ENCODE measurements around the gene RAI14. TPM values are rescaled to one million over a fixed set of nuclear protein-coding genes. Genes with fewer than 3 reads are reported as not detected.
A peak's percentile ranks its signal among the peaks of the same experiment; 100 is the strongest.
"Not testable (repeated sequence)": the region's sequence is repeated elsewhere in the genome, so short reads cannot be mapped to it uniquely, and the experiment has no call there.

RAI14 gene
- total RNA-seq, 1 experiment from 2014 or later, result 133 TPM

GRCh38 chr5:34771076-34771475 lies 114.9 kb downstream of the RAI14 start:
- Histone ChIP-seq H2AFZ (no peak overlapping the region), H4K20me1 (ENCODE audit: insufficient read depth) (no peaks in the 10 kb centered on the region), H3K9me2 (ENCODE audit: insufficient read depth) (no peaks in the 10 kb centered on the region), H3K4me2 (no peak overlapping the region), H3K4me1 (replicated peaks; ENCODE audit: insufficient read depth) (peaks cover 18% of the 10 kb centered on the region), H3K27me3 (ENCODE audit: insufficient read depth, low read depth) (no peaks in the 10 kb centered on the region), H3K27ac (no peak overlapping the region), H3K9me3 (ENCODE audit: insufficient read depth, low read depth) (peaks cover 11% of the 10 kb centered on the region), H3K36me3 (ENCODE audit: low read depth) (peaks cover 51% of the 10 kb centered on the region; the same call in 1 of the 2 replicates), H3K79me2 (ENCODE audit: low read depth) (peaks cover 32% of the 10 kb centered on the region), H3F3A (ENCODE audit: insufficient read depth, low read depth) (peaks cover 31% of the 10 kb centered on the region; the same call in 1 of the 2 replicates), H3K4me3 (no peak overlapping the region)
- CTCF ChIA-PET, result no interaction called here
- DNase-seq, result peak in 1 of 2 experiments; percentile 57
- intact Hi-C loops (cut with micrococcal nuclease; ENCODE audit: unreplicated experiment), result no loop called here
- TF ChIP-seq EZH2 (IDR thresholded peaks at IDR 0.05; ENCODE audit: low read depth), result no peak
- TF ChIP-seq, protein P1, sequence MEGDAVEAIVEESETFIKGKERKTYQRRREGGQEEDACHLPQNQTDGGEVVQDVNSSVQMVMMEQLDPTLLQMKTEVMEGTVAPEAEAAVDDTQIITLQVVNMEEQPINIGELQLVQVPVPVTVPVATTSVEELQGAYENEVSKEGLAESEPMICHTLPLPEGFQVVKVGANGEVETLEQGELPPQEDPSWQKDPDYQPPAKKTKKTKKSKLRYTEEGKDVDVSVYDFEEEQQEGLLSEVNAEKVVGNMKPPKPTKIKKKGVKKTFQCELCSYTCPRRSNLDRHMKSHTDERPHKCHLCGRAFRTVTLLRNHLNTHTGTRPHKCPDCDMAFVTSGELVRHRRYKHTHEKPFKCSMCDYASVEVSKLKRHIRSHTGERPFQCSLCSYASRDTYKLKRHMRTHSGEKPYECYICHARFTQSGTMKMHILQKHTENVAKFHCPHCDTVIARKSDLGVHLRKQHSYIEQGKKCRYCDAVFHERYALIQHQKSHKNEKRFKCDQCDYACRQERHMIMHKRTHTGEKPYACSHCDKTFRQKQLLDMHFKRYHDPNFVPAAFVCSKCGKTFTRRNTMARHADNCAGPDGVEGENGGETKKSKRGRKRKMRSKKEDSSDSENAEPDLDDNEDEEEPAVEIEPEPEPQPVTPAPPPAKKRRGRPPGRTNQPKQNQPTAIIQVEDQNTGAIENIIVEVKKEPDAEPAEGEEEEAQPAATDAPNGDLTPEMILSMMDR (conservative IDR thresholded peaks at IDR 0.05), result no peak
- no TSS peak for BruUV-seq (replicated peaks)
- POLR2A ChIA-PET (ENCODE audit: unreplicated experiment), result no interaction called here

DNA sequence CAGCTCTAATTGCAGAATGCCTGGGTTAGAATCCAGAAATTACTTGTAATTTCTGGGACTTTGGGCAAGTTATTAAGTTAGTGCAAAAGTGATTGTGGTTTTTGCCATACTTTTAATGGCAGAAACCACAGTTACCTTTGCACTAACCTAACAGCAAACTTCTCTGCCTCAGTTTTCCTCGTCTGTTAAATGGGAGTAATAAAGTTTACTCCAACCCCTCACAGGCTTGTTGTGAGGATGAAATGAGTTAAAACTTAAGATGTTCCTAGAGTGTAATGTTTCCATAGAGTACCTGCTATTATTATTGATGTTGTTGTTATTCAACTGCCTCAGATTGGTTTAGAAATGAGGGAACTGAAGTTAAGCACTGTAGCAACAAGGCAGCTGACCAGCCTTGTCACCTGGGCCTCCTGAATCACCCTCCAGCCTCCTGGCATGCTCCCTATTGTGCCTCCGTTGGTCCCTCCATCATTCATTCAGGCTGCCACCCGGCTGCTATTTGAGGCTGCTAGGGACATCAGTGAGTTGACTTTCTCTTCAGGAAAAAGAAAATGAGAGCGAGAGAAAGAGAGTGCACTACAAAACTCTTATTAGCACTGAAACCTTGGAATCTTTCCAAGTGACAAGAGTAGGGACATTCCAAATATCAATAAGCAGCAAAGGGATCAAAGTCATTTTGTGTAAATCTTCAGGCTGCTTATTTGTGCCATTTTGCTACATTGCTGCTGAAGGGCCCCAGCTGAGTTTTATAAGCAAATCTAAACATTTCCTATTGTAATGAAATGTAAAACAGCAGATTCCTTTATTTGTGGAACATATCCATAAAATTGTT lies 116.4 kb downstream of the RAI14 start:
- ChIA-PET CTCF (no interaction called here), POLR2A (ENCODE audit: unreplicated experiment) (no interaction called here)

GRCh38 chr5:34774139-34774538 lies 118.0 kb downstream of the RAI14 start:
- Histone ChIP-seq H2AFZ (no peak overlapping the region), H3K4me2 (no peak overlapping the region), H3K9me2 (ENCODE audit: insufficient read depth) (no peaks in the 10 kb centered on the region), H3K9me3 (ENCODE audit: insufficient read depth, low read depth) (peaks cover 11% of the 10 kb centered on the region), H3K36me3 (ENCODE audit: low read depth) (peaks cover 52% of the 10 kb centered on the region; the same call in 1 of the 2 replicates), H3K27ac (no peak overlapping the region), H3K27me3 (ENCODE audit: insufficient read depth, low read depth) (no peaks in the 10 kb centered on the region), H4K20me1 (ENCODE audit: insufficient read depth) (no peaks in the 10 kb centered on the region), H3K4me3 (no peak overlapping the region), H3K4me1 (replicated peaks; ENCODE audit: insufficient read depth) (peaks cover 18% of the 10 kb centered on the region), H3F3A (ENCODE audit: insufficient read depth, low read depth) (peaks cover 34% of the 10 kb centered on the region; the same call in 1 of the 2 replicates), H3K79me2 (ENCODE audit: low read depth) (peaks cover 38% of the 10 kb centered on the region)
- ChIA-PET CTCF (no interaction called here), POLR2A (ENCODE audit: unreplicated experiment) (no interaction called here)
- no TSS peak for BruUV-seq (replicated peaks)
- no peak for DNase-seq
- TF ChIP-seq, protein P1 (conservative IDR thresholded peaks at IDR 0.05), result no peak
- TF ChIP-seq EZH2 (IDR thresholded peaks at IDR 0.05; ENCODE audit: low read depth), result no peak
- intact Hi-C loops (cut with micrococcal nuclease; ENCODE audit: unreplicated experiment), result no loop called here

More for the DNA sequence above, 116.4 kb downstream of the RAI14 start:
- intact Hi-C loops (cut with micrococcal nuclease; ENCODE audit: unreplicated experiment), result no loop called here
- Histone ChIP-seq H3K4me2 (no peak overlapping the region), H3K4me1 (replicated peaks; ENCODE audit: insufficient read depth) (peaks cover 18% of the 10 kb centered on the region), H3K9me2 (ENCODE audit: insufficient read depth) (no peaks in the 10 kb centered on the region), H3K27me3 (ENCODE audit: insufficient read depth, low read depth) (no peaks in the 10 kb centered on the region), H3K36me3 (ENCODE audit: low read depth) (peaks cover 47% of the 10 kb centered on the region; the same call in 1 of the 2 replicates), H2AFZ (no peak overlapping the region), H3F3A (ENCODE audit: insufficient read depth, low read depth) (peaks cover 34% of the 10 kb centered on the region; the same call in 1 of the 2 replicates), H3K27ac (no peak overlapping the region), H3K79me2 (ENCODE audit: low read depth) (peaks cover 37% of the 10 kb centered on the region), H4K20me1 (ENCODE audit: insufficient read depth) (no peaks in the 10 kb centered on the region), H3K4me3 (no peak overlapping the region), H3K9me3 (ENCODE audit: insufficient read depth, low read depth) (peaks cover 11% of the 10 kb centered on the region)
- no peak for DNase-seq
- BruUV-seq (replicated peaks), result no TSS peak
- TF ChIP-seq, protein P1 (conservative IDR thresholded peaks at IDR 0.05), result no peak
- TF ChIP-seq EZH2 (IDR thresholded peaks at IDR 0.05; ENCODE audit: low read depth), result no peak

DNA sequence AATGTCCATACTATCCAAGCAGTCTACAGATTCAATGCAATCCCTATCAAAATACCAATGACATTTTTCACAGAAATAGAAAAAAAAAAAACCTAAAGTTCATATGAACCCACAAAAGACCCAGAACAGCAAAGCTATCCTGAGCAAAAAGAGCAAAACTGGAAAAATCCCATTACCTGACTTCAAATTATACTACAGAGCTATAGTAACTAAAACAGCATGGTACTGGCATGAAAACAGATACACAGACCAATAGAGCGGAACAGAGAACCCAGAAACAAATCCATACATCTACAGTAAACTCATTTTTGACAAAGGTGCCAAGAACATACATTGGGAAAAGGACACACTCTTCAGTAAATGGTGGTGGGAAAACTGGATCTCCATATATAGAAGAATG lies 118.5 kb downstream of the RAI14 start:
- BruUV-seq (replicated peaks); H3K4me3 ChIP-seq; H3K27ac ChIP-seq; H2AFZ ChIP-seq; H3K27me3 ChIP-seq (ENCODE audit: insufficient read depth, low read depth); intact Hi-C loops (cut with micrococcal nuclease; ENCODE audit: unreplicated experiment); DNase-seq; H3K9me2 ChIP-seq (ENCODE audit: insufficient read depth); H4K20me1 ChIP-seq (ENCODE audit: insufficient read depth); POLR2A ChIA-PET (ENCODE audit: unreplicated experiment); H3K4me2 ChIP-seq: not testable (repeated sequence)
- peaks cover 50% of the 10 kb centered on the region; the same call in 1 of the 2 replicates for H3K36me3 ChIP-seq (ENCODE audit: low read depth)
- H3K9me3 ChIP-seq (ENCODE audit: insufficient read depth, low read depth), result peaks cover 11% of the 10 kb centered on the region
- H3K79me2 ChIP-seq (ENCODE audit: low read depth), result peaks cover 38% of the 10 kb centered on the region
- peaks cover 15% of the 10 kb centered on the region for H3K4me1 ChIP-seq (replicated peaks; ENCODE audit: insufficient read depth)
- CTCF ChIA-PET, result interaction anchor here (0.6 kb wide), 1 partner anchor 288 kb away, joined by 3 read pairs; no protein-coding TSS in a partner anchor
- H3F3A ChIP-seq (ENCODE audit: insufficient read depth, low read depth), result peaks cover 29% of the 10 kb centered on the region; the same call in 1 of the 2 replicates
